HepG2 (cell line): ENCODE measurements around the gene ZNF446. TPM values are rescaled to one million over a fixed set of nuclear protein-coding genes. Genes with fewer than 3 reads are reported as not detected.

Experiments
- ATAC-seq: fragments of 200-7000 bp; cut with Tn5 transposase; 3 replicates; pipeline ENCODE4 v1.9.1; 2020; ENCODE audit warnings: mild to moderate bottlenecking, moderate library complexity
- BruUV-seq: library from RNA; stranded (reverse); fragments of 400-500 nt; replicated peaks from 2 replicates; lab custom pipeline; 2021; lab: Mats Ljungman, UMichigan
- CTCF ChIA-PET: fragments of 300-600 bp; formaldehyde crosslinking; extraction: SDS; loops from one replicate; lab custom pipeline; 2021; ENCODE audit warnings: low total read pairs, inconsistent platforms, low intra/inter-chr PET ratio; lab: Yijun Ruan, JAX
- POLR2A ChIA-PET: fragments of 350-600 bp; sonication (Branson Sonifier 250); formaldehyde crosslinking; loops from one replicate; lab custom pipeline; 2020; ENCODE audit warnings: antibody characterized with exemption, inconsistent platforms; lab: Yijun Ruan, JAX
- DNase-seq: peaks from one replicate; pipeline ENCODE4 v3.0.0-alpha.2; 2015; ENCODE audit warnings: low spot score
- FAIRE-seq: peaks from 3 replicates; lab custom pipeline; 2011; peaks lifted over from hg19 to GRCh38; lab: Jason Lieb, UNC
- H2AFZ ChIP-seq: one replicate; pipeline ENCODE4 v1.6.1; 2011; ENCODE audit warnings: low read length, inconsistent platforms
- H3K27ac ChIP-seq: fragments of 300-600 bp; 3 replicates; pipeline ENCODE4 v1.8.0; 2011; ENCODE audit warnings: mixed run types, mild to moderate bottlenecking, mixed read lengths, low read length, inconsistent platforms; ENCODE audit not compliant: insufficient read depth; ENCODE audit errors: extremely low read length
- H3K27me3 ChIP-seq, 2 experiments: fragments of 200-600 bp in 1 of 2; 2 replicates in 1 of 2; 3 replicates in 1 of 2; pipeline versions ENCODE4 v1.6.0 to v1.8.0; 2011; ENCODE audit warnings: low read length in 2 of 2, mild to moderate bottlenecking in 2 of 2, moderate library complexity in 2 of 2, inconsistent platforms in 1 of 2; ENCODE audit not compliant: insufficient read depth in 2 of 2, control insufficient read depth in 1 of 2
- H3K36me3 ChIP-seq, 2 experiments: fragments of 200-600 bp in 1 of 2; replicated peaks in 1 of 2; 2 replicates in 1 of 2; 3 replicates in 1 of 2; pipeline versions ENCODE4 v1.5.1 to v1.8.0; 2011; ENCODE audit warnings: low read length in 2 of 2, inconsistent platforms in 1 of 2; ENCODE audit not compliant: insufficient read depth in 2 of 2, control insufficient read depth in 1 of 2
- H3K4me1 ChIP-seq: 2 replicates; pipeline ENCODE4 v1.5.1; 2012; ENCODE audit warnings: low read length, inconsistent platforms; ENCODE audit not compliant: insufficient read depth
- H3K4me2 ChIP-seq: 2 replicates; pipeline ENCODE4 v1.6.0; 2011; ENCODE audit warnings: low read depth, low read length, inconsistent platforms
- H3K4me3 ChIP-seq, 3 experiments: fragments of 200-600 bp in 1 of 3; sonication (generic), shearing (Covaris generic) in 1 of 3; replicated peaks in 1 of 3; 2 replicates each; pipeline ENCODE4 v1.5.1; 2011 to 2016; ENCODE audit warnings: low read length in 3 of 3, inconsistent platforms in 2 of 3, low read depth in 2 of 3, mild to moderate bottlenecking in 2 of 3, control low read depth in 1 of 3, mixed read lengths in 1 of 3; ENCODE audit not compliant: insufficient read depth in 1 of 3
- H3K79me2 ChIP-seq: one replicate; pipeline ENCODE4 v1.6.1; 2011; ENCODE audit warnings: low read length, inconsistent platforms; ENCODE audit not compliant: insufficient read depth
- H3K9ac ChIP-seq: 2 replicates; pipeline ENCODE4 v1.6.0; 2011; ENCODE audit warnings: mild to moderate bottlenecking, low read depth, low read length, inconsistent platforms; ENCODE audit not compliant: insufficient read depth
- H3K9me3 ChIP-seq: 2 replicates; pipeline ENCODE4 v1.5.1; 2012; ENCODE audit warnings: mild to moderate bottlenecking, low read length
- H4K20me1 ChIP-seq: 2 replicates; pipeline ENCODE4 v1.6.0; 2011; ENCODE audit warnings: inconsistent platforms, mild to moderate bottlenecking, low read length, moderate library complexity; ENCODE audit not compliant: insufficient read depth
- AGO1 ChIP-seq: fragments of 200-400 bp; formaldehyde crosslinking; IDR thresholded peaks from 2 replicates; pipeline ENCODE4 v1.6.1; 2017; ENCODE audit warnings: mild to moderate bottlenecking, low read depth, low read length, moderate library complexity; ENCODE audit not compliant: poor library complexity, severe bottlenecking
- AGO2 ChIP-seq: fragments of 200-400 bp; formaldehyde crosslinking; optimal IDR thresholded peaks from 2 replicates; pipeline ENCODE3; 2017; ENCODE audit warnings: mild to moderate bottlenecking, low read depth, low read length, moderate library complexity
- ATF6 ChIP-seq: sonication (generic); formaldehyde crosslinking; conservative IDR thresholded peaks from 2 replicates; pipeline ENCODE4 v1.4.0; 2020; ENCODE audit warnings: missing genetic modification reagents
- CBX1 ChIP-seq: IDR thresholded peaks from one replicate; pipeline ENCODE4 v1.6.1; 2016; ENCODE audit warnings: antibody characterized with exemption, low read depth
- FOXC1 ChIP-seq: sonication (generic); formaldehyde crosslinking; IDR thresholded peaks from 2 replicates; pipeline ENCODE4 v1.8.0; 2022; ENCODE audit warnings: mild to moderate bottlenecking, missing genetic modification reagents, borderline replicate concordance
- FOXM1 ChIP-seq: sonication (generic); formaldehyde crosslinking; IDR thresholded peaks from 2 replicates; pipeline ENCODE4 v1.5.0; 2020; ENCODE audit warnings: missing genetic modification reagents
- HDAC1 ChIP-seq: sonication (generic); formaldehyde crosslinking; IDR thresholded peaks from 2 replicates; pipeline ENCODE4 v1.5.1; 2020; ENCODE audit warnings: mild to moderate bottlenecking, missing genetic modification reagents
- NCOR1 ChIP-seq: fragments of 200-600 bp; sonication (generic); IDR thresholded peaks from 2 replicates; pipeline ENCODE4 v1.7.0; 2017; ENCODE audit warnings: antibody characterized with exemption, low read length, borderline replicate concordance
- TEAD2 ChIP-seq: sonication (generic); formaldehyde crosslinking; IDR thresholded peaks from 2 replicates; pipeline ENCODE4 v1.9.0; 2021; ENCODE audit warnings: missing genetic modification reagents
- TFAP4 ChIP-seq: sonication (generic); IDR thresholded peaks from 2 replicates; pipeline ENCODE4 v1.6.1; 2016; ENCODE audit warnings: low read depth, borderline replicate concordance
- THAP9 ChIP-seq: sonication (generic); formaldehyde crosslinking; IDR thresholded peaks from 2 replicates; pipeline ENCODE4; 2020; ENCODE audit warnings: missing genetic modification reagents, mild to moderate bottlenecking, borderline replicate concordance
- ZBTB20 ChIP-seq: sonication (generic); formaldehyde crosslinking; IDR thresholded peaks from 2 replicates; pipeline ENCODE4 v1.8.1; 2023; ENCODE audit warnings: missing genetic modification reagents, low read depth, mild to moderate bottlenecking, borderline replicate concordance
- ZBTB42 ChIP-seq: sonication (generic); formaldehyde crosslinking; IDR thresholded peaks from 2 replicates; pipeline ENCODE4 v1.5.0; 2020; ENCODE audit warnings: mild to moderate bottlenecking, missing genetic modification reagents
- ZFAT ChIP-seq: sonication (generic); formaldehyde crosslinking; conservative IDR thresholded peaks from 2 replicates; pipeline ENCODE4 v1.8.1; 2023; ENCODE audit warnings: missing genetic modification reagents, inconsistent platforms
- ZNF101 ChIP-seq: sonication (generic); formaldehyde crosslinking; IDR thresholded peaks from 2 replicates; pipeline ENCODE4 v1.4.0; 2020; ENCODE audit warnings: mild to moderate bottlenecking, low read depth, missing genetic modification reagents, borderline replicate concordance
- ZNF644 ChIP-seq: IDR thresholded peaks from 2 replicates; pipeline ENCODE4 v1.6.1; 2016; ENCODE audit warnings: low read depth
- in situ Hi-C: cut with HindIII; loops from 2 replicates; pipeline ENCODE4 v1.10.0; 2017; ENCODE audit warnings: low pct_unique_long_range_greater_than_20kb; ENCODE audit not compliant: extremely low pct_ligation_motif_present
- intact Hi-C: fragments of 100-400 bp; cut with micrococcal nuclease; formaldehyde crosslinking; loops from one replicate; pipeline ENCODE4 v1.10.0; 2022; ENCODE audit not compliant: unreplicated experiment
- polyA plus RNA-seq, 8 experiments: library from polyadenylated mRNA; depleted of rRNA in 3 of 8; stranded (reverse) in 7 of 8; unstranded in 1 of 8; fragments of >200 nt; fragmentation: Illumina TruSeq in 4 of 8; extraction: Trizol in 4 of 8; gene quantifications; 2 replicates each; pipeline versions ENCODE4 v1.2.1 to v1.2.3, GENCODE V29; 2011 to 2016; ENCODE audit warnings: low read depth in 4 of 8, missing spikeins in 1 of 8, mixed read lengths in 1 of 8; ENCODE audit not compliant: insufficient read depth in 1 of 8
- total RNA-seq, 5 experiments: library from RNA; depleted of rRNA; stranded (reverse); fragments of >200 nt; fragmentation: Illumina TruSeq; extraction: Trizol; gene quantifications; 2 replicates each; pipeline ENCODE4 v1.2.3, GENCODE V29; 2016; ENCODE audit warnings: low read depth in 1 of 5
- TF ChIP-seq, protein P1 (sequence below), 2 experiments: sonication (generic) in 1 of 2; formaldehyde crosslinking in 1 of 2; IDR thresholded peaks; 2 replicates each; pipeline versions ENCODE4 v1.4.0 to v1.6.1; 2018 to 2020; ENCODE audit warnings: missing genetic modification reagents in 2 of 2, borderline replicate concordance in 1 of 2, low read depth in 1 of 2, mild to moderate bottlenecking in 1 of 2, missing biosample characterization in 1 of 2
- TF ChIP-seq, protein P2 (sequence below): sonication (generic); formaldehyde crosslinking; IDR thresholded peaks from 2 replicates; pipeline ENCODE4 v1.8.0; 2022; ENCODE audit warnings: missing genetic modification reagents, low read depth, mild to moderate bottlenecking, borderline replicate concordance

The ZNF446 gene
- total and polyA plus RNA-seq, 2 of the 13 experiments (the other 11 are each of a cell fraction or from before 2014, with no cell fraction given), result 3.0 to 3.6 TPM

DNA sequence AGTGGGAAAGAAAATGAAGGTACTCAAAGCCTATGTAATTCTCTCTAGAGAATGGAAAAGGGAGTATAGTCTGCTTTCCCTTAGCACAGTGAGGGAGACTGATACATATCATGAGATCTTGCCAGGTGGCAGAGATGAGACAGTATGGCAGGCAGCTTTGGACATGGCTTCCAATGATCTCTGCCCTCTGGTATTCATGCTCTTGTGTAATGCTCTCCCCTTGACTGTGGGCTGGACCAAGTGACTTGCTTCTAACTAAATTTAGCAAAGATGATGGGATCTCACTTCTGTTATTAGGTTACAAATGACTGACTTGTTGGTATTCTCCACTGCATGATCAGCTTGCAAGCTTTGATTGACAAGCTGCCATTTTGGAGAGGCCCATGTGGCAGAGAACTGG lies 46.4 kb upstream of the ZNF446 start:
- Histone ChIP-seq H3K79me2 (no peaks in the 10 kb centered on the region), H4K20me1 (no peaks in the 10 kb centered on the region), H3K4me2 (no peak overlapping the region), H3K27me3 (no peaks in the 10 kb centered on the region), H3K4me1 (no peaks in the 10 kb centered on the region), H3K36me3 (no peaks in the 10 kb centered on the region), H3K27ac (no peak overlapping the region), H2AFZ (no peak overlapping the region), H3K9ac (no peak overlapping the region), H3K9me3 (no peaks in the 10 kb centered on the region), H3K4me3 (no peak overlapping the region)
- DNase-seq (no peak), ATAC-seq (no peak), FAIRE-seq (no peak)
- BruUV-seq, result no TSS peak
- ChIA-PET CTCF (no interaction called here), POLR2A (no interaction called here)
- in situ Hi-C loops, result no loop called here
- intact Hi-C loops, result no loop called here
- TF ChIP-seq AGO2, result no peak
- no peak for TF ChIP-seq NCOR1
- TF ChIP-seq ZNF101, result no peak
- TF ChIP-seq, protein P1, sequence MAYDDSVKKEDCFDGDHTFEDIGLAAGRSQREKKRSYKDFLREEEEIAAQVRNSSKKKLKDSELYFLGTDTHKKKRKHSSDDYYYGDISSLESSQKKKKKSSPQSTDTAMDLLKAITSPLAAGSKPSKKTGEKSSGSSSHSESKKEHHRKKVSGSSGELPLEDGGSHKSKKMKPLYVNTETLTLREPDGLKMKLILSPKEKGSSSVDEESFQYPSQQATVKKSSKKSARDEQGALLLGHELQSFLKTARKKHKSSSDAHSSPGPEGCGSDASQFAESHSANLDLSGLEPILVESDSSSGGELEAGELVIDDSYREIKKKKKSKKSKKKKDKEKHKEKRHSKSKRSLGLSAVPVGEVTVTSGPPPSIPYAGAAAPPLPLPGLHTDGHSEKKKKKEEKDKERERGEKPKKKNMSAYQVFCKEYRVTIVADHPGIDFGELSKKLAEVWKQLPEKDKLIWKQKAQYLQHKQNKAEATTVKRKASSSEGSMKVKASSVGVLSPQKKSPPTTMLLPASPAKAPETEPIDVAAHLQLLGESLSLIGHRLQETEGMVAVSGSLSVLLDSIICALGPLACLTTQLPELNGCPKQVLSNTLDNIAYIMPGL (CRISPR knock-in tag; IDR thresholded peaks at IDR 0.05; ENCODE audit: borderline replicate concordance in 1 of 2, low read depth in 1 of 2), result no peak
- TF ChIP-seq TEAD2 (CRISPR knock-in tag), result no peak
- no peak for TF ChIP-seq ZFAT (CRISPR knock-in tag)
- no peak for TF ChIP-seq FOXM1 (CRISPR knock-in tag)
- no peak for TF ChIP-seq ZBTB42 (CRISPR knock-in tag)
- no peak for TF ChIP-seq ATF6
- no peak for TF ChIP-seq FOXC1 (CRISPR knock-in tag)
- TF ChIP-seq ZBTB20, result no peak
- TF ChIP-seq, protein P2, sequence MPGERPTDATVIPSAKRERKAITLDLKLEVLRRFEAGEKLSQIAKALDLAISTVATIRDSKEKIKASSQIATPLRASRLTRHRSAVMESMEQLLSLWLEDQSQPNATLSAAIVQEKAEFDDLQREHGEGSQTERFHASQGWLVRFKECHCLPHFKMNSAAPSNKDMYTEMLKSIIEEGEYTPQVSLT (CRISPR knock-in tag), result no peak
- TF ChIP-seq HDAC1, result no peak
- no peak for TF ChIP-seq ZNF644
- TF ChIP-seq TFAP4, result no peak
- no peak for TF ChIP-seq CBX1
- TF ChIP-seq AGO1, result no peak
- no peak for TF ChIP-seq THAP9
